Measurements from ENCODE around the gene IL6ST.
"Not testable (repeated sequence)": the region's sequence is repeated elsewhere in the genome, so short reads cannot be mapped to it uniquely, and the experiment has no call there.

Gene IL6ST

GRCh38 chr5:55997742-55998351, 3.1 kb upstream of the IL6ST start:
- H3K9me3 Mint-ChIP-seq = peaks cover 10% of the 10 kb centered on the region
- H3K4me3 Mint-ChIP-seq = no peak overlapping the region
- no peaks in the 10 kb centered on the region for H3K27me3 Mint-ChIP-seq (ENCODE audit: low read depth)
- DNase-seq (ENCODE audit: low spot score) = peak; percentile 22
- no peak overlapping the region for H3K27ac Mint-ChIP-seq
- peaks cover 20% of the 10 kb centered on the region for H3K4me1 Mint-ChIP-seq (ENCODE audit: low read depth)
- H3K36me3 Mint-ChIP-seq (ENCODE audit: low read depth) = peaks cover 13% of the 10 kb centered on the region

GRCh38 chr5:55994998-55995914, 493 bp upstream of the IL6ST start:
- Mint-ChIP-seq H3K27me3 (ENCODE audit: low read depth) (no peaks in the 10 kb centered on the region), H3K4me1 (ENCODE audit: low read depth) (peaks cover 44% of the 10 kb centered on the region), H3K36me3 (ENCODE audit: low read depth) (peaks cover 28% of the 10 kb centered on the region), H3K4me3 (peak overlapping the region; percentile 99), H3K27ac (peak overlapping the region; percentile 97), H3K9me3 (peaks cover 4% of the 10 kb centered on the region)
- peak; percentile 97 for DNase-seq (ENCODE audit: low spot score)

DNA sequence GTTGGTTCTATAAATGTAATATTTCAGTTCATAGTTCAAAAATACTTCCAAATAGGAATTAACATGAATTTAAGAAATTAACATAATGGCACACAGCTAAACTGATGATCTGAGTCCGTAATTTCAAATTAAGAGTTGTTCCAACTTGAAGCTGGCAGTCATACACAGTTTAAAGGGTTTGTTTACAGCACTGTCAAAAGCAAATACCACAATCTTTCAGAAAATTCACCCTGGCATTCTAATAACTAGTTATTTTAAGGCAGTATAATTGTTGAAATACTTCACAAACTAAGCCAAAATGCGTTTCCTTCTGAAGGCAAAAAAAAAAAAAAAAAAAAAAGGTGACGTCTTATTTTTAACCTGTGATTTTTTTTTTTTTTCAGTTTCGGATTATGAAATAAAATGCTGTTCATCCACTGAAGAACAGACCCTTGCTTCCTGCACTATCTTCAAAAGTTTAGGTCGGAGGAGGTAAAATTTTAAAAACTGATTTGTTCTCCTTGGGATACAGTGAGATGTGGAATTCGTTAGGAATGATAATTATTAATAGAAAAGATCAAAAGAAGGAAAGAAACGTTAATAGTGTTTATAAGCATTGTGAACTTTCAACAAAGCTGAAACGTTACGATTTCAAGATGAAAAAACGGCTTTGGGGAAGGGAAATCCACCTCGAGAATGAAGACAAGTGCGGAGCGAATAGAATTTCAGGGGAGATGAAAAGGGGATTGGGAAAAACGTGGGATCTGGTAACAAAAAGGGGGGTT, 850 bp downstream of the IL6ST start:
- H3K4me1 Mint-ChIP-seq (ENCODE audit: low read depth) = peaks cover 58% of the 10 kb centered on the region
- peaks cover 4% of the 10 kb centered on the region for H3K9me3 Mint-ChIP-seq
- peak overlapping the region; percentile 99 for H3K27ac Mint-ChIP-seq
- H3K27me3 Mint-ChIP-seq (ENCODE audit: low read depth) = no peaks in the 10 kb centered on the region
- DNase-seq (ENCODE audit: low spot score) = no peak
- peak overlapping the region; percentile 99 for H3K4me3 Mint-ChIP-seq
- peaks cover 32% of the 10 kb centered on the region for H3K36me3 Mint-ChIP-seq (ENCODE audit: low read depth)

GRCh38 chr5:55993013-55993412, 1.8 kb downstream of the IL6ST start:
- peak overlapping the region; percentile 99 for H3K4me3 Mint-ChIP-seq
- no peaks in the 10 kb centered on the region for H3K27me3 Mint-ChIP-seq (ENCODE audit: low read depth)
- H3K27ac Mint-ChIP-seq = peak overlapping the region; percentile 37
- DNase-seq (ENCODE audit: low spot score) = peak; percentile 15
- H3K4me1 Mint-ChIP-seq (ENCODE audit: low read depth) = peaks cover 59% of the 10 kb centered on the region
- peaks cover 34% of the 10 kb centered on the region for H3K36me3 Mint-ChIP-seq (ENCODE audit: low read depth)
- peaks cover 4% of the 10 kb centered on the region for H3K9me3 Mint-ChIP-seq

GRCh38 chr5:55991768-55992486, 2.8 kb downstream of the IL6ST start:
- no peak for DNase-seq (ENCODE audit: low spot score)
- Mint-ChIP-seq H3K36me3 (ENCODE audit: low read depth) (peaks cover 35% of the 10 kb centered on the region), H3K27me3 (ENCODE audit: low read depth) (no peaks in the 10 kb centered on the region), H3K4me3 (peak overlapping the region; percentile 99), H3K4me1 (ENCODE audit: low read depth) (peaks cover 57% of the 10 kb centered on the region), H3K27ac (peak overlapping the region; percentile 1), H3K9me3 (peaks cover 4% of the 10 kb centered on the region)

DNA sequence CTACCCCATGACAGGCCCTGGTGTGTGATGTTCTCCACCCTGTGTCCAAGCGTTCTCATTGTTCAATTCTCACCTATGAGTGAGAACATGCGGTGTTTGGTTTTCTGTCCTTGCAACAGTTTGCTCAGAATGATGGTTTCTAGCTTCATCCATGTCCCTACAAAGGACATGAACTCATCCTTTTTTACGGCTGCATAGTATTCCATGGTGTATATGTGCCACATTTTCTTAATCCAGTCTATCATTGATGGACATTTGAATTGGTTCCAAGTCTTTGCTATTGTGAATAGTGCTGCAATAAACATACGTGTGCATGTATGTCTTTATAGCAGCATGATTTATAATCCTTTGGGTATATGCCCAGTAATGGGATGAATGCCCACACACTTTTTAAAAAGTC, 3.9 kb downstream of the IL6ST start:
- not testable (repeated sequence) for H3K9me3 Mint-ChIP-seq; H3K27me3 Mint-ChIP-seq (ENCODE audit: low read depth); H3K27ac Mint-ChIP-seq; DNase-seq (ENCODE audit: low spot score)
- peaks cover 46% of the 10 kb centered on the region for H3K36me3 Mint-ChIP-seq (ENCODE audit: low read depth)
- H3K4me3 Mint-ChIP-seq = peak overlapping the region; percentile 99
- peaks cover 57% of the 10 kb centered on the region for H3K4me1 Mint-ChIP-seq (ENCODE audit: low read depth)

- Mint-ChIP-seq H3K36me3 (ENCODE audit: low read depth) (peaks cover 47% of the 10 kb centered on the region), H3K4me1 (ENCODE audit: low read depth) (peaks cover 62% of the 10 kb centered on the region)
These were observed 4.9 kb downstream of the IL6ST start for GRCh38 chr5:55989860-55990259.

GRCh38 chr5:55988979-55989638, 5.7 kb downstream of the IL6ST start:
- Mint-ChIP-seq H3K27ac (no peak overlapping the region), H3K27me3 (ENCODE audit: low read depth) (no peaks in the 10 kb centered on the region), H3K36me3 (ENCODE audit: low read depth) (peaks cover 43% of the 10 kb centered on the region), H3K4me3 (peak overlapping the region; percentile 15), H3K4me1 (ENCODE audit: low read depth) (peaks cover 67% of the 10 kb centered on the region), H3K9me3 (peaks cover 4% of the 10 kb centered on the region)
- no peak for DNase-seq (ENCODE audit: low spot score)

More at GRCh38 chr5:55989860-55990259, 4.9 kb downstream of the IL6ST start:
- Mint-ChIP-seq H3K9me3 (peaks cover 4% of the 10 kb centered on the region), H3K4me3 (peak overlapping the region; percentile 15), H3K27ac (no peak overlapping the region), H3K27me3 (ENCODE audit: low read depth) (no peaks in the 10 kb centered on the region)
- no peak for DNase-seq (ENCODE audit: low spot score)

DNA sequence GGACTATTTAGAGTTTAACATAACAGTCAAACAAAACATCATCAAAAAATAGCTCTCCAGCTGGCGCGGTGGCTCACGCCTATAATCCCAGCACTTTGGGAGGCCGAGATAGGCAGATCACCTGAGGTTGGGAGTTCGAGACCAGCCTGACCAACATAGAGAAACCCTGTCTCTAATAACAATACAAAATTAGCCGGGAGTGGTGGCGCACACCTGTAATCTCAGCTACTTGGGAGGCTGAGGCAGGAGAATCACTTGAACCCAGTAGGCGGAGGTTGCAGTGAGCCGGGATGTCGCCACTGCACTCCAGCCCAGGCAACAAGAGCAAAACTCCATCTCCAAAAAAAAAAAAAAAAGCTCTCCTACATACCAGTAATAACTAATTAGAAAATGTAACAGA, 6.3 kb downstream of the IL6ST start:
- Mint-ChIP-seq H3K4me1 (ENCODE audit: low read depth) (peaks cover 67% of the 10 kb centered on the region), H3K36me3 (ENCODE audit: low read depth) (peaks cover 40% of the 10 kb centered on the region)
- not testable (repeated sequence) for H3K4me3 Mint-ChIP-seq; H3K9me3 Mint-ChIP-seq; H3K27me3 Mint-ChIP-seq (ENCODE audit: low read depth); DNase-seq (ENCODE audit: low spot score); H3K27ac Mint-ChIP-seq

DNA sequence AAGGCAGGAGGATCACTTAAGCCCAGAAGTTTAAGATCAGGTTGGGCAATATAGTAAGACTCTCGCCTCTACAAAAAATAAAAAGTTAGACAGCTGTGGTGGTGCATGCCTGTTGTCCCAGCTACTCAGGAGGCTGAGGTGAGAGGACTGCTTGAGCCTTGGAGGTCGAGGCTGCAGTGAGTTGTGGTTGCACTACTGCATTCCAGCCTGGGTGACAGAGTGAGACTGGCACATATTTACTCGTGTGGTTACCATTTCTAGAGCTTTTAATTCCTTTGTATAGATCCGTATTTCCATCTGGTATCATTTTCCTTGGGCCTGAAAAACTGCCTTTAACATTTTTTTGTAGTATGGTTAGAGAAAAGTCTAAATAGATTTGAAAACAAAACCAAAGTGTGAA, 7.8 kb downstream of the IL6ST start:
- Mint-ChIP-seq H3K27me3 (ENCODE audit: low read depth) (no peaks in the 10 kb centered on the region), H3K9me3 (peaks cover 4% of the 10 kb centered on the region), H3K4me1 (ENCODE audit: low read depth) (peaks cover 65% of the 10 kb centered on the region), H3K4me3 (no peak overlapping the region), H3K27ac (no peak overlapping the region), H3K36me3 (ENCODE audit: low read depth) (peaks cover 40% of the 10 kb centered on the region)
- DNase-seq (ENCODE audit: low spot score) = no peak

GRCh38 chr5:55985181-55985580, 9.6 kb downstream of the IL6ST start:
- H3K4me3 Mint-ChIP-seq = peak overlapping the region; percentile 19
- no peaks in the 10 kb centered on the region for H3K27me3 Mint-ChIP-seq (ENCODE audit: low read depth)
- peaks cover 52% of the 10 kb centered on the region for H3K4me1 Mint-ChIP-seq (ENCODE audit: low read depth)
- peak overlapping the region; percentile 38 for H3K27ac Mint-ChIP-seq
- no peak for DNase-seq (ENCODE audit: low spot score)
- no peaks in the 10 kb centered on the region for H3K9me3 Mint-ChIP-seq
- peaks cover 32% of the 10 kb centered on the region for H3K36me3 Mint-ChIP-seq (ENCODE audit: low read depth)

DNA sequence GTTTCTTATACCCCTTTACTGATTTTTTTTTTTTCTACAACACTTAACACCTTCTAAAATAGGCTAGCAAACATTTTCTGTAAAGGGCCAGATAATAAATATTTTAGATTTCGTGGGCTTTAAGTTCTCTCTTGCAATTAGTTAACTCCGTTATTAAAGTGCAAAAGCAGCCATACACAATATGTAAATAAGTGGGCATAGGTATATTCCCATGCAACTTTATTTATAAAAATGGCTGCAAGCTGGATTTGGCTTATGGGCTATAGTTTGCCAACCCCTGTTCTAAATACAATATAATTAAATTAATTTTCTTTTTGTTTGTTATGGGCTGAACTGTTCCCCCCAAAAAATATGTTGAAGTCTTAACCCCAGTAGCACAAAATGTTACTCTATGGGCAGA, 10.8 kb downstream of the IL6ST start:
- no peaks in the 10 kb centered on the region for H3K9me3 Mint-ChIP-seq
- H3K27ac Mint-ChIP-seq = peak overlapping the region; percentile 32
- peak overlapping the region; percentile 50 for H3K4me3 Mint-ChIP-seq
- H3K27me3 Mint-ChIP-seq (ENCODE audit: low read depth) = no peaks in the 10 kb centered on the region
- H3K36me3 Mint-ChIP-seq (ENCODE audit: low read depth) = peaks cover 32% of the 10 kb centered on the region
- no peak for DNase-seq (ENCODE audit: low spot score)
- peaks cover 43% of the 10 kb centered on the region for H3K4me1 Mint-ChIP-seq (ENCODE audit: low read depth)

DNA sequence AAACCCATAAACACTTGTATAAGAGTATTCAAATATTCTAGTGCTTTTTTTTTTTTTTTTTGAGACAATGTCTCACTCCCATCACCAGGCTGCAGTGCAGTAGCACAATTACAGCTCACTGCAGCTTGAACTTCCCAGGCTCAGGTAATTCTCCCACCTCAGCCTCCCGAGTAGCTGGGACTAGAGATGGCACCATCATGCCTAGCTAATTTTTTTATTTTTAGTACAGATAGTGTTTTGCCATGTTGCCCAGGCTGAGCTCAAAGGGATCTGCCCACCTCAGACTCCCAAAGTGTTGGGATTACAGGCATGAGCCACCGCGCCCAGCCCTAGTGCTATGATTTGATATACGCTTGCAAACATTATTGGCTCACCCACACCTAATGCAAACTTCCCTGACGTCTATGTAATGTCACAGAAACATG, 11.8 kb downstream of the IL6ST start:
- DNase-seq (ENCODE audit: low spot score) = no peak
- peaks cover 50% of the 10 kb centered on the region for H3K4me1 Mint-ChIP-seq (ENCODE audit: low read depth)
- peak overlapping the region; percentile 44 for H3K4me3 Mint-ChIP-seq
- no peak overlapping the region for H3K27ac Mint-ChIP-seq
- H3K36me3 Mint-ChIP-seq (ENCODE audit: low read depth) = peaks cover 33% of the 10 kb centered on the region
- H3K27me3 Mint-ChIP-seq (ENCODE audit: low read depth) = no peaks in the 10 kb centered on the region
- no peaks in the 10 kb centered on the region for H3K9me3 Mint-ChIP-seq

Data from T-helper 2 cell treated with Interferon-gamma antibody and Interleukin-4, amounts not matched to agents 5 μg/mL and 100 μg/mL, for 36 hours (primary cell).